ENCODE results near the gene NDUFA13.

GRCh38 chr19:19480688-19481087, 35.3 kb upstream of the NDUFA13 start:
- TF ChIP-seq CTCF (IDR thresholded peaks at IDR 0.05; ENCODE audit: low read length) (no peak), EZH2 (optimal IDR thresholded peaks at IDR 0.05; ENCODE audit: low read depth, low read length) (no peak)
